ENCODE results near the gene APOL3.
"Not testable (repeated sequence)": the region's sequence is repeated elsewhere in the genome, so short reads cannot be mapped to it uniquely, and the experiment has no call there.

The APOL3 gene

GRCh38 chr22:36166086-36166485 is 5.5 kb upstream of the APOL3 start:
- Histone ChIP-seq H3K9ac (ENCODE audit: insufficient read length, low read depth) (no peak overlapping the region), H3K9me3 (ENCODE audit: insufficient read depth, low read length) (peaks cover 6% of the 10 kb centered on the region; the same call in 1 of the 2 replicates), H3K4me3 (ENCODE audit: insufficient read length, low read depth) (no peak overlapping the region), H3K36me3 (ENCODE audit: insufficient read depth, insufficient read length, low read length) (no peaks in the 10 kb centered on the region), H3K27me3 (ENCODE audit: insufficient read depth, insufficient read length) (no peaks in the 10 kb centered on the region), H3K4me1 (ENCODE audit: insufficient read depth, insufficient read length) (no peaks in the 10 kb centered on the region)
- no peak for DNase-seq (ENCODE audit: low read depth, low spot score)
- TF ChIP-seq YY1 (IDR thresholded peaks at IDR 0.05; ENCODE audit: insufficient read depth, insufficient read length) (no peak), ZNF274 (IDR thresholded peaks at IDR 0.05; ENCODE audit: low read depth, low read length) (no peak), SUZ12 (IDR thresholded peaks at IDR 0.05; ENCODE audit: extremely low read depth, insufficient read depth, insufficient read length) (no peak)

- Histone ChIP-seq H3K9me3 (ENCODE audit: insufficient read depth, low read length) (peaks cover 6% of the 10 kb centered on the region; the same call in 1 of the 2 replicates), H3K4me1 (ENCODE audit: insufficient read depth, insufficient read length) (no peaks in the 10 kb centered on the region)
Measured at GRCh38 chr22:36165141-36165540, 4.6 kb upstream of the APOL3 start.

GRCh38 chr22:36164621-36165020 is 4.1 kb upstream of the APOL3 start:
- peaks cover 6% of the 10 kb centered on the region; the same call in 1 of the 2 replicates for H3K9me3 ChIP-seq (ENCODE audit: insufficient read depth, low read length)
- no peak for TF ChIP-seq YY1 (IDR thresholded peaks at IDR 0.05; ENCODE audit: insufficient read depth, insufficient read length)
- no peak for TF ChIP-seq ZNF274 (IDR thresholded peaks at IDR 0.05; ENCODE audit: low read depth, low read length)
- TF ChIP-seq SUZ12 (IDR thresholded peaks at IDR 0.05; ENCODE audit: extremely low read depth, insufficient read depth, insufficient read length) = no peak
- H3K27me3 ChIP-seq (ENCODE audit: insufficient read depth, insufficient read length) = no peaks in the 10 kb centered on the region
- no peak for DNase-seq (ENCODE audit: low read depth, low spot score)
- no peaks in the 10 kb centered on the region for H3K4me1 ChIP-seq (ENCODE audit: insufficient read depth, insufficient read length)
- H3K36me3 ChIP-seq (ENCODE audit: insufficient read depth, insufficient read length, low read length) = no peaks in the 10 kb centered on the region
- no peak overlapping the region for H3K9ac ChIP-seq (ENCODE audit: insufficient read length, low read depth)
- no peak overlapping the region for H3K4me3 ChIP-seq (ENCODE audit: insufficient read length, low read depth)

More at GRCh38 chr22:36165141-36165540, 4.6 kb upstream of the APOL3 start:
- H3K27me3 ChIP-seq (ENCODE audit: insufficient read depth, insufficient read length) = no peaks in the 10 kb centered on the region
- no peaks in the 10 kb centered on the region for H3K36me3 ChIP-seq (ENCODE audit: insufficient read depth, insufficient read length, low read length)
- no peak for TF ChIP-seq SUZ12 (IDR thresholded peaks at IDR 0.05; ENCODE audit: extremely low read depth, insufficient read depth, insufficient read length)
- no peak for TF ChIP-seq YY1 (IDR thresholded peaks at IDR 0.05; ENCODE audit: insufficient read depth, insufficient read length)
- TF ChIP-seq ZNF274 (IDR thresholded peaks at IDR 0.05; ENCODE audit: low read depth, low read length) = no peak
- H3K9ac ChIP-seq (ENCODE audit: insufficient read length, low read depth) = no peak overlapping the region
- no peak overlapping the region for H3K4me3 ChIP-seq (ENCODE audit: insufficient read length, low read depth)
- no peak for DNase-seq (ENCODE audit: low read depth, low spot score)

GRCh38 chr22:36163497-36163896 is 2.9 kb upstream of the APOL3 start:
- Histone ChIP-seq H3K9me3 (ENCODE audit: insufficient read depth, low read length) (no peaks in the 10 kb centered on the region), H3K9ac (ENCODE audit: insufficient read length, low read depth) (no peak overlapping the region), H3K36me3 (ENCODE audit: insufficient read depth, insufficient read length, low read length) (no peaks in the 10 kb centered on the region), H3K4me3 (ENCODE audit: insufficient read length, low read depth) (no peak overlapping the region), H3K27me3 (ENCODE audit: insufficient read depth, insufficient read length) (no peaks in the 10 kb centered on the region), H3K4me1 (ENCODE audit: insufficient read depth, insufficient read length) (no peaks in the 10 kb centered on the region)
- TF ChIP-seq ZNF274 (IDR thresholded peaks at IDR 0.05; ENCODE audit: low read depth, low read length) (no peak), SUZ12 (IDR thresholded peaks at IDR 0.05; ENCODE audit: extremely low read depth, insufficient read depth, insufficient read length) (no peak), YY1 (IDR thresholded peaks at IDR 0.05; ENCODE audit: insufficient read depth, insufficient read length) (no peak)
- DNase-seq (ENCODE audit: low read depth, low spot score) = no peak

GRCh38 chr22:36162127-36163034 is 1.8 kb upstream of the APOL3 start:
- no peaks in the 10 kb centered on the region for H3K9me3 ChIP-seq (ENCODE audit: insufficient read depth, low read length)
- H3K4me1 ChIP-seq (ENCODE audit: insufficient read depth, insufficient read length) = no peaks in the 10 kb centered on the region
- no peak overlapping the region for H3K4me3 ChIP-seq (ENCODE audit: insufficient read length, low read depth)
- H3K36me3 ChIP-seq (ENCODE audit: insufficient read depth, insufficient read length, low read length) = no peaks in the 10 kb centered on the region
- H3K9ac ChIP-seq (ENCODE audit: insufficient read length, low read depth) = no peak overlapping the region
- TF ChIP-seq YY1 (IDR thresholded peaks at IDR 0.05; ENCODE audit: insufficient read depth, insufficient read length) (no peak), ZNF274 (IDR thresholded peaks at IDR 0.05; ENCODE audit: low read depth, low read length) (no peak), SUZ12 (IDR thresholded peaks at IDR 0.05; ENCODE audit: extremely low read depth, insufficient read depth, insufficient read length) (no peak)
- H3K27me3 ChIP-seq (ENCODE audit: insufficient read depth, insufficient read length) = no peaks in the 10 kb centered on the region
- no peak for DNase-seq (ENCODE audit: low read depth, low spot score)

GRCh38 chr22:36161793-36162126 is 1.2 kb upstream of the APOL3 start:
- DNase-seq (ENCODE audit: low read depth, low spot score) = not testable (repeated sequence)

GRCh38 chr22:36156515-36157419 is 3.8 kb downstream of the APOL3 start:
- no peak for DNase-seq (ENCODE audit: low read depth, low spot score)
- no peaks in the 10 kb centered on the region for H3K36me3 ChIP-seq (ENCODE audit: insufficient read depth, insufficient read length, low read length)
- no peak overlapping the region for H3K4me3 ChIP-seq (ENCODE audit: insufficient read length, low read depth)
- H3K9me3 ChIP-seq (ENCODE audit: insufficient read depth, low read length) = peaks cover 9% of the 10 kb centered on the region; the same call in 1 of the 2 replicates
- H3K27me3 ChIP-seq (ENCODE audit: insufficient read depth, insufficient read length) = no peaks in the 10 kb centered on the region
- TF ChIP-seq SUZ12 (IDR thresholded peaks at IDR 0.05; ENCODE audit: extremely low read depth, insufficient read depth, insufficient read length) (no peak), ZNF274 (IDR thresholded peaks at IDR 0.05; ENCODE audit: low read depth, low read length) (no peak), YY1 (IDR thresholded peaks at IDR 0.05; ENCODE audit: insufficient read depth, insufficient read length) (no peak)
- peak overlapping the region; percentile 15 for H3K9ac ChIP-seq (ENCODE audit: insufficient read length, low read depth)
- peaks cover 2% of the 10 kb centered on the region for H3K4me1 ChIP-seq (ENCODE audit: insufficient read depth, insufficient read length)

More at GRCh38 chr22:36161793-36162126, 1.2 kb upstream of the APOL3 start:
- H3K36me3 ChIP-seq (ENCODE audit: insufficient read depth, insufficient read length, low read length); H3K27me3 ChIP-seq (ENCODE audit: insufficient read depth, insufficient read length); H3K9me3 ChIP-seq (ENCODE audit: insufficient read depth, low read length); H3K4me3 ChIP-seq (ENCODE audit: insufficient read length, low read depth); H3K4me1 ChIP-seq (ENCODE audit: insufficient read depth, insufficient read length); H3K9ac ChIP-seq (ENCODE audit: insufficient read length, low read depth): not testable (repeated sequence)
